Metanephros (tissue), 1 donor: Measurements from ENCODE around the gene TPPP2. TPM values are rescaled to one million over a fixed set of nuclear protein-coding genes. Genes with fewer than 3 reads are reported as not detected.

Experiments used
- total RNA-seq: library from RNA; depleted of rRNA; stranded (reverse); fragments of >200 nt; gene quantifications from one replicate; pipeline ENCODE4 v1.2.3, GENCODE V29; 2014

TPPP2 gene
- 1.8 TPM for total RNA-seq

GRCh38 chr14:21029917-21030316 is at the start of gene TPPP2:
TSS of gene TPPP2 (plus strand) at chr14:21030217. CDS start at chr14:21030582, 365 bp downstream.

GRCh38 chr14:20989787-20990600 is 40.0 kb upstream of the TPPP2 start, which contains the start of gene METTL17:
TSS of gene METTL17 (plus strand) at chr14:20989980. CDS start at chr14:20990003, 23 bp downstream.

DNA sequence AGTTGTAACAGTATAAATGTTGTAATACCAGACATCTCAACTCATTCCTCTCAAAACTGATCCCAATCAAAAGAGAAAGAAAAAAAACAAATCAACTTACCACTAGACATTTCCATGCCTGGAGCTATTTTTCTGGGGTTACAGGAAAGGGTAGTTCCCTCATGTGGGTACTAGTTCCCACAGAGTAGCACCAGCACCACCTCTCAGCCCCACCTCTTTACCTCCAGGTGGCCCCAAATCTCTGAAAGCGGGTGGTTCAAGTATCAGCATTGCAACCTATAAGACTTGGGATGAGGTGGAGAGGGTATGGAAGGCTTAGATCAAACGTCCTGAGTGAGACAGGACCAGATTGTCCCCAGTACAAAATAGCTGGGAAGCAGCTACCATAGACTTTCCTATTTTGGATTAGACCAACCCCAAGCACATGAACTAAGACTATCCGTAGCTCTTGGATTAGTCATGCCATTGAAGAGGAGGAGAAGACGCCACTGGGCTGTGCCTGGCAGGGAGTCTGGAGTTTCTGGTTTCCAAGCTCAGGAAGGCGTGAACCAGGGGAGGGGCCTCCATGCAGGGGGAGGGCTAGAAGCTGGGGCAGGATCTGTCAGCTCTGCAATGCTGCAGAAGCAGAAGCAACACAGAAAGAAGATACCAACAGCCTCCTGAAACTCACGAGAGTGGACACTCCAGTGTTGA is 31.2 kb upstream of the TPPP2 start, which contains the start of gene SLC39A2:
Gene SLC39A2, plus strand, starts transcription at position 620 of the 693 bp plus-strand sequence. CDS start 154 bp downstream, outside the sequence.

DNA sequence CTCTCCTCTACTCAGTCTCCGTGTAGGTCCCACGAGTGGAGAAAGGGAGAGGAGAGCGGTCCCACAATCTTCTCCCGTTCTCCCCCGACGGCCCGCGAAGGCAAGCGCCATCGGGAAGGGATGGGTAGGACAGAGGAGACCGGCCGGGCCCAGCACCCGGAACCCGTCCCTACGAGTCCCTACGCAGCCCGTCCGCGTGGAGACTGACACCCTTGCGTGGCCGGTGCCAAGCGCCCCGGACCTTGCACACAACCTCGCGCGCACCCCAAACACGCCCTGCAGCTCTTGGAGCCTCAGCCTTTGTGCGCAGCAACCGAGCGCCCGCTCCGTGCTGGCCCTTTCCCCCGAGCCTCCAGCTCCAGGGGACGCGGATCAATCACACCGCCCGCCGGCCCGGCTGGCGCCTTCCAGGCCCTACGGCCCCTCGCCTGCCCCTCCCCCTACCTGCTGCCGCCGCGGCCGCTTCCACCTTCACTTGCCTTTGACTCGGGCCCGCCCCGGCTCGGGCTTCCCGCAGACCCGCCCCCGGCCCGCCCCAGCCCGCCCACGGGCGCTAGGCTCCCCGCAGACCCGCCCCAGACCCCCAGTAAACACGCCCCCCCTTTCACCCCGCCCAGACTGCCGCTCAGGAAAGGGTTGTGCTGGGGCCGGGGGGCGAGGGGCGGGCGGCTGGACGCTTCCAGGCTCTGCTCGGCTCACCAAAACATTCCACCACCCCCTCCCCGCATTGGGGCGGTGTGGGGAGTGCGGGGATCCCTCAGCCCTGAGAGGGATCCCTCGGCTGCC is 5.2 kb upstream of the TPPP2 start, which contains the start of gene NDRG2:
Gene NDRG2, minus strand, starts transcription at position 477 of the 786 bp plus-strand sequence. CDS start 1,746 bp downstream, outside the sequence.

GRCh38 chr14:21034707-21035106 is 4.7 kb downstream of the TPPP2 start, which contains the start of gene RNASE13:
TSS of gene RNASE13 (minus strand) at chr14:21034807. CDS start at chr14:21034288, 519 bp downstream.

GRCh38 chr14:21041676-21042433 is 11.8 kb downstream of the TPPP2 start, which contains the start of gene RNASE7:
TSS of gene RNASE7 (plus strand) at chr14:21042362. CDS start at chr14:21042993, 631 bp downstream.

GRCh38 chr14:21057803-21058675 is 28.0 kb downstream of the TPPP2 start, which contains the start of gene RNASE8:
TSS of gene RNASE8 (plus strand) at chr14:21057822. CDS start at chr14:21057893, 71 bp downstream.

GRCh38 chr14:21070083-21070609 is 40.1 kb downstream of the TPPP2 start, which contains the start of gene ARHGEF40:
TSS of gene ARHGEF40 (plus strand) at chr14:21070304. CDS start at chr14:21070397, 93 bp downstream.

Other genes starting within 250 kb of the TPPP2 start
- gene RNASE6, start 248.9 kb upstream of the TPPP2 start, total RNA-seq = 7.5 TPM
- 198 TPM for gene RNASE1, start 227.4 kb upstream of the TPPP2 start, total RNA-seq
- gene RNASE3, start 138.8 kb upstream of the TPPP2 start, total RNA-seq = 3.3 TPM
- gene RNASE2, start 74.7 kb upstream of the TPPP2 start, total RNA-seq = 8.5 TPM
- 44.9 TPM for gene METTL17, start 40.2 kb upstream of the TPPP2 start, total RNA-seq
- gene SLC39A2, start 30.9 kb upstream of the TPPP2 start, total RNA-seq = 1.9 TPM
- 114 TPM for gene NDRG2, start 5.2 kb upstream of the TPPP2 start, total RNA-seq
- not detected for gene RNASE13, start 4.6 kb downstream of the TPPP2 start, total RNA-seq
- gene RNASE7, start 12.1 kb downstream of the TPPP2 start, total RNA-seq = 0.18 TPM
- not detected for gene RNASE8, start 27.6 kb downstream of the TPPP2 start, total RNA-seq
- gene ARHGEF40, start 40.1 kb downstream of the TPPP2 start, total RNA-seq = 77.5 TPM
- gene ZNF219, start 68.4 kb downstream of the TPPP2 start, total RNA-seq = 19.1 TPM
- gene TMEM253, start 70.8 kb downstream of the TPPP2 start, total RNA-seq = 0.35 TPM
- not detected for gene OR5AU1, start 125.8 kb downstream of the TPPP2 start, total RNA-seq
- 1,235 TPM for gene HNRNPC, start 239.2 kb downstream of the TPPP2 start, total RNA-seq
- 1.1 TPM for gene RPGRIP1, start 249.9 kb downstream of the TPPP2 start, total RNA-seq